GM21825 (cell line): ENCODE results near the gene LIN28A.

Source experiments
- ATAC-seq: cut with Tn5 transposase; IDR thresholded peaks from one replicate; pipeline ENCODE4 v1.9.1; 2021; ENCODE audit warnings: mild to moderate bottlenecking, moderate library complexity; ENCODE audit not compliant: unreplicated experiment

LIN28A gene

DNA sequence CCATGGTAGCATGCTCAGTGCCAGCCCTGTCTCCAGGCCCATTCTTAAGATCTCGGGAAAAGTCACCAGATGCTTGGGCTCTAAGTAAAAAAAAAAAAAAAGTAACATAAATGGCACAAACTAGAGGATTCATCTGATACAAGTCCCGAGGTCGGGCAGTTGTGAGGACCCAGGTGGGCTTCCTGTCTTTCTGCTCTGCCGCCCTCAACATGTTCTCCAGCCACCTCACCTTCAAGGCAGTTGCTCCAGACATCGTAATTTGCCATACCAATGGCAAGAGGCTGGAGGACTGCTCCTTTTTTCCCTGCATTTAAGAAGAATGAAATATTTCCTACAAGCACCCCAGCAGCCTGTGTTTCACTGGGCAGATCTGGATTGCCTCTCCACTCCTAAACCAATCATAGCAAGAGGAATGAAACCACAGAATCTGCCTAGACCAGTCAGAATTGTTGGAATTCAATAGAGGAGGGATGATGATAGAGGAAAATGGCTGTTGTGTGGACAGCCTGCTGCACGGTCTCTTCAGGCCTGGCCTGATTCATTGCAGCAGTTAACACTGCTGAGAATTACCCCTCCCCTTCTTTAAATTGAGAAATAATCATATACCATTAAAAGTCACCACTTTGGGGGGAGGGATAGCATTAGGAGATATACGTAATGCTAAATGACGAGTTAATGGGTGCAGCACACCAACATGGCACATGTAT is 67.0 kb downstream of the LIN28A start:
- ATAC-seq, result no peak

DNA sequence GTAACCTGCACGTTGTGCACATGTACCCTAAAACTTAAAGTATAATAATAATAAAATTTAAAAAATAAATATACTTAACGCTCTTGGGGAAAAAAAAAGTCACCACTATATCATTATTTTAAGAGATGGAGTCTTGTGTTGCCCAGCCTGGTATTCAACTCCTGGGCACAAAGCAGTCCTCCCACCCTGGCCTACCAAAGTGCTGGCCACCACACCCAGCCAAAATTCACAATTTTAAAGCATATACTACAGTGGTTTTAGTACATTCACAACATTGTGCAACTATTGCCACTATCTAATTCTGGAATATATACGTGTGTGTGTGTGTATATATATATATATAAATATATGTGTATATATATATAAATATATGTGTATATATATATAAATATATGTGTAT is 67.5 kb downstream of the LIN28A start:
- no peak for ATAC-seq

GRCh38 chr1:26478988-26479387 is 68.4 kb downstream of the LIN28A start:
- ATAC-seq, result no peak
